KMS-11 (cell line): ENCODE data around the gene ZNF668.

Source experiments
- H2AFZ ChIP-seq: fragments of 200-600 bp; sonication (generic); 2 replicates; pipeline ENCODE4 v1.6.1; 2016; ENCODE audit warnings: antibody characterized with exemption, mixed run types, low read depth
- H3K27ac ChIP-seq: fragments of 200-600 bp; sonication (generic); 2 replicates; pipeline ENCODE4 v1.6.1; 2016; ENCODE audit warnings: mild to moderate bottlenecking, mixed run types
- H3K27me3 ChIP-seq: fragments of 200-600 bp; sonication (generic); 2 replicates; pipeline ENCODE4 v1.6.1; 2017; ENCODE audit warnings: mild to moderate bottlenecking, low read depth, mixed run types, moderate library complexity; ENCODE audit not compliant: insufficient read depth
- H3K36me3 ChIP-seq: fragments of 200-600 bp; sonication (generic); 2 replicates; pipeline ENCODE4 v1.6.1; 2017; ENCODE audit warnings: mild to moderate bottlenecking, mixed run types; ENCODE audit not compliant: insufficient read depth
- H3K4me1 ChIP-seq: fragments of 200-600 bp; sonication (generic); 2 replicates; pipeline ENCODE4 v1.6.1; 2016; ENCODE audit warnings: mild to moderate bottlenecking, low read depth, mixed run types; ENCODE audit not compliant: poor library complexity, severe bottlenecking
- H3K4me2 ChIP-seq: fragments of 200-600 bp; sonication (generic); 2 replicates; pipeline ENCODE4 v1.7.0; 2016; ENCODE audit warnings: mild to moderate bottlenecking, mixed run types
- H3K4me3 ChIP-seq: fragments of 200-600 bp; sonication (generic); IDR thresholded peaks from 2 replicates; pipeline ENCODE4 v1.6.1; 2017; ENCODE audit warnings: low read depth, low read length, mixed read lengths; ENCODE audit not compliant: insufficient read depth
- H3K79me2 ChIP-seq: fragments of 200-600 bp; sonication (generic); 2 replicates; pipeline ENCODE4 v1.6.1; 2016; ENCODE audit warnings: low read depth, mixed run types; ENCODE audit not compliant: insufficient read depth
- H3K9ac ChIP-seq: fragments of 200-600 bp; sonication (generic); 2 replicates; pipeline ENCODE4 v1.6.1; 2016; ENCODE audit warnings: mild to moderate bottlenecking, mixed run types
- H4K20me1 ChIP-seq: fragments of 200-600 bp; sonication (generic); 2 replicates; pipeline ENCODE4 v1.6.1; 2016; ENCODE audit warnings: mild to moderate bottlenecking, mixed run types; ENCODE audit not compliant: insufficient read depth
- TF ChIP-seq, protein P1 (sequence below): fragments of 200-600 bp; sonication (generic); conservative IDR thresholded peaks from 2 replicates; pipeline ENCODE4 v1.6.1; 2017; ENCODE audit warnings: low read depth, mild to moderate bottlenecking, antibody characterized with exemption, low read length, moderate library complexity, mixed read lengths

ZNF668 gene

DNA sequence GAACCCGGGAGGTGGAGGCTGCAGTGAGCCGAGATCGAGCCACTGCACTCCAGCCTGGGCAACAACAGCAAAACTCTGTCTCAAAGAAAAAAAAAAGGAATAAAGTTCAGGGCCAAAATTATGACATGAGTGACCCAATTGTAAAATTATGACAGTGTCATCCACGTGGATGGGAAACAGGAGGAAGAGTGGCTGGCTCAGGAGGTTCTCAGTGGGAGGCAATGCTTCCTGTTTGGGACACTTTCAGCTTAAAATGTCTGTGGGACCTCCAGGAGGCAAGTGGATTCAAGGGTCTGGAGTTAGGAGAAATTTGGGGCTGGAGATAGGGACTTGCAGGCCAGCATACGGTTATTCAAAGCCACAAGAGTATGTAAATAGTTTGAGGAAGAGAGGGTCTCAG lies 48.7 kb downstream of the ZNF668 start:
- no peak overlapping the region for H2AFZ ChIP-seq
- H3K4me2 ChIP-seq: no peak overlapping the region
- H3K79me2 ChIP-seq: no peaks in the 10 kb centered on the region
- no peaks in the 10 kb centered on the region for H4K20me1 ChIP-seq
- H3K9ac ChIP-seq: no peak overlapping the region
- no peak overlapping the region for H3K27ac ChIP-seq
- H3K27me3 ChIP-seq: no peaks in the 10 kb centered on the region
- no peak overlapping the region for H3K4me3 ChIP-seq
- H3K36me3 ChIP-seq: no peaks in the 10 kb centered on the region
- peaks cover 3% of the 10 kb centered on the region for H3K4me1 ChIP-seq
- TF ChIP-seq, protein P1, sequence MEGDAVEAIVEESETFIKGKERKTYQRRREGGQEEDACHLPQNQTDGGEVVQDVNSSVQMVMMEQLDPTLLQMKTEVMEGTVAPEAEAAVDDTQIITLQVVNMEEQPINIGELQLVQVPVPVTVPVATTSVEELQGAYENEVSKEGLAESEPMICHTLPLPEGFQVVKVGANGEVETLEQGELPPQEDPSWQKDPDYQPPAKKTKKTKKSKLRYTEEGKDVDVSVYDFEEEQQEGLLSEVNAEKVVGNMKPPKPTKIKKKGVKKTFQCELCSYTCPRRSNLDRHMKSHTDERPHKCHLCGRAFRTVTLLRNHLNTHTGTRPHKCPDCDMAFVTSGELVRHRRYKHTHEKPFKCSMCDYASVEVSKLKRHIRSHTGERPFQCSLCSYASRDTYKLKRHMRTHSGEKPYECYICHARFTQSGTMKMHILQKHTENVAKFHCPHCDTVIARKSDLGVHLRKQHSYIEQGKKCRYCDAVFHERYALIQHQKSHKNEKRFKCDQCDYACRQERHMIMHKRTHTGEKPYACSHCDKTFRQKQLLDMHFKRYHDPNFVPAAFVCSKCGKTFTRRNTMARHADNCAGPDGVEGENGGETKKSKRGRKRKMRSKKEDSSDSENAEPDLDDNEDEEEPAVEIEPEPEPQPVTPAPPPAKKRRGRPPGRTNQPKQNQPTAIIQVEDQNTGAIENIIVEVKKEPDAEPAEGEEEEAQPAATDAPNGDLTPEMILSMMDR: no peak

DNA sequence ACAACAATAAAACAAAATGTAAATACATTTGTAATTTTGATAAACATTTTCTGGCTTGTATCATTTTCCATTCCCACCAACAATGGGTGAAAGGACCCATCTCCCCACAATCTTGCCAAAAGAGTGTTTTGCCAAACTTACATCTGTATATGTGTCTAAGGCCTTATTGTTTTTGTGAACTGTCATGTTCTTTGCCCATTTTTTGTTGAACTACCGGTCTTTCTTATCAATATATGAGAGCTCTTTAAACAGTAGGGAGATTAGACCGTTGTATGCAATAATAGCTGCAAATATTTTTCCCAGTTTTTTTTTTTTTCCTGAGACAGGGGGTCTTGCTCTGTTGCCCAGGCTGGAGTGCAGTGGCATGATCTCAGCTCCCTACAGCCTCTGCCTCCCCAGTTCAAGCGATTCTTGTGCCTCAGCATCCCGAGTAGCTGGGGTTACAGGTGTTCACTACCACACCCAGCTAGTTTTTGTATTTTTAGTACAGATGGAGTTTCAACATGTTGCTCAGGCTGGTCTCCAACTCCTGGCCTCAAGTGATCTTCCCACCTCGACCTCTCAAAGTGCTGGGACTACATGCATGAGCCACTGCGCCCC lies 50.3 kb downstream of the ZNF668 start:
- H4K20me1 ChIP-seq: no peaks in the 10 kb centered on the region
- no peak overlapping the region for H3K4me3 ChIP-seq
- H3K27ac ChIP-seq: no peak overlapping the region
- no peak overlapping the region for H3K9ac ChIP-seq
- TF ChIP-seq, protein P1: no peak
- H3K79me2 ChIP-seq: no peaks in the 10 kb centered on the region
- no peaks in the 10 kb centered on the region for H3K36me3 ChIP-seq
- no peaks in the 10 kb centered on the region for H3K27me3 ChIP-seq
- no peak overlapping the region for H2AFZ ChIP-seq
- H3K4me2 ChIP-seq: no peak overlapping the region
- peaks cover 3% of the 10 kb centered on the region for H3K4me1 ChIP-seq

DNA sequence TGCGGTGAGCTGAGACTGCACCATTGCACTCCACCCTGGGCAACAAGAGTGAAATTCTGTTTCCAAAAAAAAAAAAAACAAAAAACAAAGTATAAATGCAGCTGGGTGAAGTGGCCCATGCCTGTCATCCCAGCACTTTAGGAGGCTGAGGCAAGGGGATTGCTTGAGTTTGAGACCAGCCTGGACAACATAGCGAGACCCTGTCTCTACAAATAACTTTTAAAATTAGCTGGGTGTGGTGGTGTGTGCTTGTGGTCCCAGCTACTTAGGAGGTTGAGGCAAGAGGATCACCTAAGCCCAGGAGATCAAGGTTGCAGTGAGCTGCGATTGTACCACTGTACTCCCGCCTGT lies 50.8 kb downstream of the ZNF668 start:
- TF ChIP-seq, protein P1: no peak
- Histone ChIP-seq H3K9ac (no peak overlapping the region), H4K20me1 (no peaks in the 10 kb centered on the region), H3K27ac (no peak overlapping the region), H3K79me2 (no peaks in the 10 kb centered on the region), H3K4me1 (peaks cover 3% of the 10 kb centered on the region), H3K4me3 (no peak overlapping the region), H2AFZ (no peak overlapping the region), H3K4me2 (no peak overlapping the region), H3K36me3 (no peaks in the 10 kb centered on the region), H3K27me3 (no peaks in the 10 kb centered on the region)

DNA sequence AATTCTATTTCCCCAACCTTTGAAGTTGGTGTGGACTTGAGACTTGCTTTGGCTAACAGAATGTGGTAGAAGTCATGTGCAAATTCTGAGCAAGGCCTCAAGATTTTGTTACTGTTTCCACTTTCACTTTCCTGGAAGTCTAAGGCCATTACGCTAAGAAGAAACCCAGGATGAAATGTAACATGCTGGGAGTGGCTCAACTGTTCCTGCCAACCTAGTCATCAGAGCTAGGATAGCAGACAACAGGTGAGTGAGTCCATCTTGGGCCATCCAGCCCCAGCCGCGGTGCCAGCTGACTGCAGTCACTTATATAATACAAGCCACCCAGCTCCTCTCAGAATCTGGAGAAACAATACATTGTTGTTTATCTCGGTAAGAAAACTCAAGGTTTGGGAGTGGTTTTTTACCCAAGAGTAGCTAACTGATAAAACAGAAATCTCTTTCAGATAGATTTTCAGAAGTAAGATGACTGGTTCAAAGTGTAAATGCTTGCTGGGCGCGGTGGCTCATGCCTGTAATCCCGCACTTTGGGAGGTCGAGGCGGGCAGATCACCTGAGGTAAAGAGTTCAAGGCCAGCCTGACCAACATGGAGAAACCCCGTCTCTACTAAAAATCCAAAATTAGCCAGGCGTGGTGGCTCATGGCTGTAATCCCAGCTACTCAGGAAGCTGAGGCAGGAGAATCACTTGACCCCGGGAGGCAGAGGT lies 51.3 kb downstream of the ZNF668 start:
- no peak overlapping the region for H3K4me3 ChIP-seq
- H4K20me1 ChIP-seq: no peaks in the 10 kb centered on the region
- H3K4me1 ChIP-seq: peaks cover 3% of the 10 kb centered on the region
- H3K36me3 ChIP-seq: no peaks in the 10 kb centered on the region
- TF ChIP-seq, protein P1: no peak
- H3K27me3 ChIP-seq: no peaks in the 10 kb centered on the region
- no peaks in the 10 kb centered on the region for H3K79me2 ChIP-seq
- H3K27ac ChIP-seq: no peak overlapping the region
- no peak overlapping the region for H3K9ac ChIP-seq
- no peak overlapping the region for H2AFZ ChIP-seq
- no peak overlapping the region for H3K4me2 ChIP-seq
